Right lobe of liver (tissue), 4 donors: ENCODE data around the gene USP9X.

Source experiments
- CTCF ChIP-seq, 4 donors: fragments of 200-600 bp in 3 of 4; fragments of 450-650 bp in 1 of 4; IDR thresholded peaks; one replicate each; pipeline versions ENCODE4 v1.5.1 to v1.8.0; 2016 to 2022; ENCODE audit warnings: antibody characterized with exemption in 4 of 4, mild to moderate bottlenecking in 2 of 4
- POLR2A ChIP-seq: fragments of 450-650 bp; IDR thresholded peaks from one replicate; pipeline ENCODE4 v1.6.1; 2017; ENCODE audit warnings: antibody characterized with exemption, mild to moderate bottlenecking
- donor health status: DM: no; HTN: no; CAD: no.
- donor health status: DM: no; HTN: no; CAD: no.
- donor health status: DM: no; HTN: yes; CAD: no.

- TF ChIP-seq CTCF (IDR thresholded peaks at IDR 0.05) (no peak), POLR2A (no peak)
Measured at GRCh38 chrX:41105005-41105404, 19.8 kb downstream of the USP9X start.
